A549 (cell line): ENCODE measurements around the gene TRABD2B.

Source experiments
- EP300 ChIP-seq, 2 experiments: fragments of >200 bp; sonication (Bioruptor Twin); formaldehyde crosslinking; IDR thresholded peaks; 2 replicates in 1 of 2; 3 replicates in 1 of 2; pipeline ENCODE4 v1.6.1; 2016 to 2017
- FOSL2 ChIP-seq, 2 experiments: fragments of 450-650 bp in 1 of 2; fragments of >200 bp in 1 of 2; sonication (Bioruptor Twin) in 1 of 2; formaldehyde crosslinking; IDR thresholded peaks; 2 replicates each; pipeline versions ENCODE4 v1.5.0 to v1.6.1; 2016 to 2020; ENCODE audit warnings: mild to moderate bottlenecking in 1 of 2, moderate library complexity in 1 of 2
- HOXA7 ChIP-seq: fragments of 250-450 bp; sonication (Bioruptor Pico); IDR thresholded peaks from 2 replicates; pipeline ENCODE4 v1.5.0; 2020; ENCODE audit warnings: mild to moderate bottlenecking, moderate library complexity
- POLR2A ChIP-seq: IDR thresholded peaks from 2 replicates; pipeline ENCODE4 v1.6.1; 2012; ENCODE audit warnings: mild to moderate bottlenecking, low read length
- RAD21 ChIP-seq, 2 experiments: fragments of >200 bp in 1 of 2; sonication (Bioruptor Twin) in 1 of 2; formaldehyde crosslinking in 1 of 2; IDR thresholded peaks in 1 of 2; conservative IDR thresholded peaks in 1 of 2; 2 replicates in 1 of 2; 3 replicates in 1 of 2; pipeline ENCODE4 v1.6.1; 2012 to 2018; ENCODE audit warnings: inconsistent platforms in 1 of 2
- RARB ChIP-seq: fragments of 250-450 bp; sonication (Bioruptor Pico); IDR thresholded peaks from 2 replicates; pipeline ENCODE4 v1.8.0; 2021; ENCODE audit warnings: mild to moderate bottlenecking, moderate library complexity
- SMC3 ChIP-seq: fragments of >200 bp; sonication (Bioruptor Twin); formaldehyde crosslinking; IDR thresholded peaks from 3 replicates; pipeline ENCODE4 v1.6.1; 2018; ENCODE audit warnings: inconsistent platforms
- TP53 ChIP-seq: fragments of 250-450 bp; sonication (Bioruptor Pico); IDR thresholded peaks from 2 replicates; pipeline ENCODE4 v1.5.0; 2021; ENCODE audit warnings: mild to moderate bottlenecking, moderate library complexity
- TF ChIP-seq, protein P1 (sequence below): fragments of 200-600 bp; sonication (generic); IDR thresholded peaks from 2 replicates; pipeline ENCODE4 v1.6.1; 2016; ENCODE audit warnings: antibody characterized with exemption, mild to moderate bottlenecking, moderate library complexity
- TF ChIP-seq, protein P2 (sequence below): fragments of >200 bp; sonication (Bioruptor Twin); formaldehyde crosslinking; IDR thresholded peaks from 3 replicates; pipeline ENCODE4 v1.5.1; 2016

DNA sequence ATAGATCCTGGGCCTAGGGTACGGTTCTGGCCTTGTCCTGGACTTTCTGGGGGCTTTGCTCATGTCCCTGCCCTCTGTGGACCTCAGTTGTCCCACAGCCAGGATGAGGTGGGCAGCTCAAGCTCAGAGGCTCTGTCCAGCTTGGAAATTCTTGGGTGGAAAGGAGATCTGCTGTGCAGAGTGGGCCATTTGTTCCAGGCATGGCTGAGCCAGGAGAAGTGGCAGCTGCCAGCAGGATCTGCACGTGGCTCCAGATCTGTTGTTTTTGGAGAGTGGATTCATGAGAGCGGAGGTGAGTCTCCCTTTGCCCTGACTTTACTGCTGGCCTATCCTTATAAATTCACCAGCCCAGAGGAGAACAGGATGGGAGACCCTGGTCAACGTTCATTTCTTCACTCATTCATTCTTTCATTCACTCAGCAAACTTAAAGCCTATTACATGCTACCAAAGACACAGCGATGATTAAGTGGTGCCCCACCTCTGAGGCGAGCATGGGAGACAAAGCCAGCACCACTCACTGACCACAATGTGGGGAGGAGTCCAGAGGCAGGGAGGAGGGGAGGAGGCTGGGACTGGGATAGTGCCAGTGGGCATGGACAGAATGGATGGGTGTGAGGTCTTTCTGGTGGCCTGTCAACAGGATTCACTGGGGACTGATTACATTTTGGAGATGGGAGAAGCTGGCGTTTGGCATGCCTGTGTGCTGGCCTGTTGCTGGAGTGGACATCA, 205.1 kb downstream of the TRABD2B start:
- TF ChIP-seq POLR2A, result no peak
- TF ChIP-seq, protein P1, sequence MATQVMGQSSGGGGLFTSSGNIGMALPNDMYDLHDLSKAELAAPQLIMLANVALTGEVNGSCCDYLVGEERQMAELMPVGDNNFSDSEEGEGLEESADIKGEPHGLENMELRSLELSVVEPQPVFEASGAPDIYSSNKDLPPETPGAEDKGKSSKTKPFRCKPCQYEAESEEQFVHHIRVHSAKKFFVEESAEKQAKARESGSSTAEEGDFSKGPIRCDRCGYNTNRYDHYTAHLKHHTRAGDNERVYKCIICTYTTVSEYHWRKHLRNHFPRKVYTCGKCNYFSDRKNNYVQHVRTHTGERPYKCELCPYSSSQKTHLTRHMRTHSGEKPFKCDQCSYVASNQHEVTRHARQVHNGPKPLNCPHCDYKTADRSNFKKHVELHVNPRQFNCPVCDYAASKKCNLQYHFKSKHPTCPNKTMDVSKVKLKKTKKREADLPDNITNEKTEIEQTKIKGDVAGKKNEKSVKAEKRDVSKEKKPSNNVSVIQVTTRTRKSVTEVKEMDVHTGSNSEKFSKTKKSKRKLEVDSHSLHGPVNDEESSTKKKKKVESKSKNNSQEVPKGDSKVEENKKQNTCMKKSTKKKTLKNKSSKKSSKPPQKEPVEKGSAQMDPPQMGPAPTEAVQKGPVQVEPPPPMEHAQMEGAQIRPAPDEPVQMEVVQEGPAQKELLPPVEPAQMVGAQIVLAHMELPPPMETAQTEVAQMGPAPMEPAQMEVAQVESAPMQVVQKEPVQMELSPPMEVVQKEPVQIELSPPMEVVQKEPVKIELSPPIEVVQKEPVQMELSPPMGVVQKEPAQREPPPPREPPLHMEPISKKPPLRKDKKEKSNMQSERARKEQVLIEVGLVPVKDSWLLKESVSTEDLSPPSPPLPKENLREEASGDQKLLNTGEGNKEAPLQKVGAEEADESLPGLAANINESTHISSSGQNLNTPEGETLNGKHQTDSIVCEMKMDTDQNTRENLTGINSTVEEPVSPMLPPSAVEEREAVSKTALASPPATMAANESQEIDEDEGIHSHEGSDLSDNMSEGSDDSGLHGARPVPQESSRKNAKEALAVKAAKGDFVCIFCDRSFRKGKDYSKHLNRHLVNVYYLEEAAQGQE, result no peak
- TF ChIP-seq, protein P2, sequence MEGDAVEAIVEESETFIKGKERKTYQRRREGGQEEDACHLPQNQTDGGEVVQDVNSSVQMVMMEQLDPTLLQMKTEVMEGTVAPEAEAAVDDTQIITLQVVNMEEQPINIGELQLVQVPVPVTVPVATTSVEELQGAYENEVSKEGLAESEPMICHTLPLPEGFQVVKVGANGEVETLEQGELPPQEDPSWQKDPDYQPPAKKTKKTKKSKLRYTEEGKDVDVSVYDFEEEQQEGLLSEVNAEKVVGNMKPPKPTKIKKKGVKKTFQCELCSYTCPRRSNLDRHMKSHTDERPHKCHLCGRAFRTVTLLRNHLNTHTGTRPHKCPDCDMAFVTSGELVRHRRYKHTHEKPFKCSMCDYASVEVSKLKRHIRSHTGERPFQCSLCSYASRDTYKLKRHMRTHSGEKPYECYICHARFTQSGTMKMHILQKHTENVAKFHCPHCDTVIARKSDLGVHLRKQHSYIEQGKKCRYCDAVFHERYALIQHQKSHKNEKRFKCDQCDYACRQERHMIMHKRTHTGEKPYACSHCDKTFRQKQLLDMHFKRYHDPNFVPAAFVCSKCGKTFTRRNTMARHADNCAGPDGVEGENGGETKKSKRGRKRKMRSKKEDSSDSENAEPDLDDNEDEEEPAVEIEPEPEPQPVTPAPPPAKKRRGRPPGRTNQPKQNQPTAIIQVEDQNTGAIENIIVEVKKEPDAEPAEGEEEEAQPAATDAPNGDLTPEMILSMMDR, result no peak
- no peak for TF ChIP-seq RARB (CRISPR knock-in tag)
- no peak for TF ChIP-seq HOXA7 (CRISPR knock-in tag)
- TF ChIP-seq RAD21 (conservative IDR thresholded peaks at IDR 0.05 in 1 of 2, IDR thresholded peaks at IDR 0.05 in 1 of 2), result no peak
- TF ChIP-seq EP300 (IDR thresholded peaks at IDR 0.05), result no peak
- no peak for TF ChIP-seq SMC3
- no peak for TF ChIP-seq TP53 (CRISPR knock-in tag)
- no peak for TF ChIP-seq FOSL2 (IDR thresholded peaks at IDR 0.05)
- TF ChIP-seq FOSL2 (CRISPR knock-in tag; IDR thresholded peaks at IDR 0.05), result no peak
